ENCODE data around the gene OR2S2. TPM values are rescaled to one million over a fixed set of nuclear protein-coding genes. Genes with fewer than 3 reads are reported as not detected.

The OR2S2 gene, protein sequence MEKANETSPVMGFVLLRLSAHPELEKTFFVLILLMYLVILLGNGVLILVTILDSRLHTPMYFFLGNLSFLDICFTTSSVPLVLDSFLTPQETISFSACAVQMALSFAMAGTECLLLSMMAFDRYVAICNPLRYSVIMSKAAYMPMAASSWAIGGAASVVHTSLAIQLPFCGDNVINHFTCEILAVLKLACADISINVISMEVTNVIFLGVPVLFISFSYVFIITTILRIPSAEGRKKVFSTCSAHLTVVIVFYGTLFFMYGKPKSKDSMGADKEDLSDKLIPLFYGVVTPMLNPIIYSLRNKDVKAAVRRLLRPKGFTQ
- total RNA-seq = not detected in 2 replicates

DNA sequence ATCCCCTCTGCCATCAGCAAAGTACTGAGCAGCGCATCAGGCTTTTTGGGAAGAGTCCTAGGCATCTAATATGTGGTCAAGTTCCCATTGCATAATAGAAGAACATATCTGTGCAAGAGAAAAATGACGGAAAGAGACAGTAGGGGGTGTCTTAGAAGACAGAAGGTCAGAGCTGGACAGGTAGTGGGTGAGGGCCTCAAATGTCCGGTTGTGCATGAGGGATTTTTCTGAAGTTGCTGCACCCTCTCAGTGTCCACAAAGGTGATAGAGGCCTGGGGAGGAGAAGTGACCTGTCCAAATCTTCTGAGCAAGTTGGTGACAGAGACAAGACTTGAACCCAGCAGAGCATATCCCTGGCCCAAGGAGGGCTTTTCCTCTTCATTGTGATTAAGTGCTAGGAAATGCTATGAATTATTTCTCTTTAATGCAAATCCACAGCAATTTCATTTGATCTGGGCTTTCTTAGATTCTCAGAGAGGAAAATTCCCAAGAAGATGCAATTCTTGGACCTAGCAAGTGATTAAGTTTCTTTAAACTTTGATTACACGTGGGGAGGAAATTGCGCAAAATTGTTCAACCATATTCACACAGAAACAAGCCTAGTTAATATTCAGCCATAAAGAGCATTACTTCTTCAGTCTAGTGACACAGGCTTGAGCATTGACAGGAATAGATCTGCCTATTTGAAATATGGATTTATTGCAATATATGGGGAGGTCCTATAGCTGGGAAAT is at the start of gene OR2S2:
TSS of gene OR2S2 (minus strand) at position 51 of the 734 bp plus-strand sequence. CDS start 56 bp downstream, outside the sequence.

DNA sequence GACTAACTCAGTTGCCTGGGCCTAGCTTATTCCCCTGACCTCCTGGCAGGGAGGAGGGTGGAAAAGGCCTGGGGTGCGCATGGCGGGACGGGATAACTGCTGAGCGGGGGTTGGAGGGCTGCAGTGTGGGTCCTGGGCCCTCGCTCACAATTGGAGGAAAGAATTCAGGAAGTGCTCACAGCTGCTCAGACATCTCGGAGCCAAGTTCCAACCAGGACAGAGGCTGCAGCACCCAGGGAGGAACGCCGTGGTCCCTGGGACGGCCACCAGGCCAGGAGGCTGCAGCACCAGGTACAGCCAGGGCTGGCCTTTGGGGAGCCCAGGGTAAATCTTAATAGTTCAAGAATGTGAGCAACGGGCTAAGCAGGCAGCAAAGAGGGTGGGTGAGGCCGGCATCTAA is 48.7 kb downstream of the OR2S2 start, which contains the start of gene SPAAR:
TSS of gene SPAAR (plus strand) at position 217 of the 400 bp plus-strand sequence. CDS start 974 bp downstream, outside the sequence.

Other genes with a start within 250 kb of the OR2S2 start
- gene TLN1, start 226.0 kb downstream of the OR2S2 start, total RNA-seq = 83.7 and 230 TPM in 2 replicates
- 39.5 and 50.9 TPM in 2 replicates for gene CREB3, start 225.5 kb downstream of the OR2S2 start, total RNA-seq
- 36.6 and 41.6 TPM in 2 replicates for gene GBA2, start 208.9 kb downstream of the OR2S2 start, total RNA-seq
- 17.1 and 25.6 TPM in 2 replicates for gene RGP1, start 208.9 kb downstream of the OR2S2 start, total RNA-seq
- not detected in 2 replicates for gene MSMP, start 203.9 kb downstream of the OR2S2 start, total RNA-seq
- 4.1 and 15.9 TPM in 2 replicates for gene NPR2, start 166.6 kb downstream of the OR2S2 start, total RNA-seq
- 0.14 TPM in 1 of 2 replicates, not detected in the other for gene SPAG8, start 145.9 kb downstream of the OR2S2 start, total RNA-seq
- 13.0 and 21.2 TPM in 2 replicates for gene HINT2, start 143.1 kb downstream of the OR2S2 start, total RNA-seq
- gene FAM221B, start 129.4 kb downstream of the OR2S2 start, total RNA-seq = not detected in 2 replicates
- 0.68 and 5.8 TPM in 2 replicates for gene TMEM8B, start 128.9 kb downstream of the OR2S2 start, total RNA-seq
- not detected in 2 replicates for gene OR13J1, start 87.8 kb downstream of the OR2S2 start, total RNA-seq
- gene HRCT1, start 52.0 kb downstream of the OR2S2 start, total RNA-seq = 0.28 and 0.34 TPM in 2 replicates
- 0.07 TPM in 1 of 2 replicates, not detected in the other for gene SPAAR, start 48.7 kb downstream of the OR2S2 start, total RNA-seq
- 1.4 and 2.0 TPM in 2 replicates for gene RECK, start 78.8 kb upstream of the OR2S2 start, total RNA-seq
- gene GLIPR2, start 178.6 kb upstream of the OR2S2 start, total RNA-seq = 1.6 and 2.4 TPM in 2 replicates
- gene CCIN, start 211.2 kb upstream of the OR2S2 start, total RNA-seq = under 0.01 TPM in 1 of 2 replicates, not detected in the other
- gene CLTA, start 232.8 kb upstream of the OR2S2 start, total RNA-seq = 230 and 260 TPM in 2 replicates

Measured in nasal cavity respiratory epithelium epithelial cell of viscerocranial mucosa (primary cell).